Cortex of kidney (tissue), 1 donor: ENCODE measurements around the gene PDE12.
"Not testable (repeated sequence)": the region's sequence is repeated elsewhere in the genome, so short reads cannot be mapped to it uniquely, and the experiment has no call there.

Source experiments
- DNase-seq: peaks from one replicate; lab custom pipeline; 2025; lab: John Stamatoyannopoulos, UW

Gene PDE12

GRCh38 chr3:57583544-57583943 is 27.5 kb downstream of the PDE12 start:
- no peak for DNase-seq

GRCh38 chr3:57586778-57587177 is 30.7 kb downstream of the PDE12 start:
- DNase-seq, result no peak

GRCh38 chr3:57587905-57588304 is 31.8 kb downstream of the PDE12 start:
- no peak for DNase-seq

GRCh38 chr3:57592306-57592705 is 36.2 kb downstream of the PDE12 start:
- no peak for DNase-seq

- no peak for DNase-seq
Observed at GRCh38 chr3:57594144-57594543, 38.1 kb downstream of the PDE12 start.

- no peak for DNase-seq
Observed at GRCh38 chr3:57594576-57594975, 38.5 kb downstream of the PDE12 start.

- DNase-seq, result no peak
Observed at GRCh38 chr3:57596495-57597126, 40.5 kb downstream of the PDE12 start.

GRCh38 chr3:57597127-57597923 is 41.3 kb downstream of the PDE12 start, which contains the start of gene ARF4:
TSS of gene ARF4 (minus strand) at chr3:57597344. CDS start at chr3:57597140, 204 bp downstream.
- peak; percentile 99 for DNase-seq

GRCh38 chr3:57598765-57599360 is 42.8 kb downstream of the PDE12 start:
- no peak for DNase-seq

- DNase-seq, result no peak
Observed at GRCh38 chr3:57600195-57600594, 44.1 kb downstream of the PDE12 start.

GRCh38 chr3:57604971-57605370 is 48.9 kb downstream of the PDE12 start:
- no peak for DNase-seq

GRCh38 chr3:57605683-57606082 is 49.6 kb downstream of the PDE12 start:
- DNase-seq, result no peak

- not testable (repeated sequence) for DNase-seq
Observed at GRCh38 chr3:57611870-57612269, 55.8 kb downstream of the PDE12 start.

GRCh38 chr3:57616233-57616632 is 60.2 kb downstream of the PDE12 start:
- no peak for DNase-seq
